ENCODE data around the gene HAGHL. TPM values are rescaled to one million over a fixed set of nuclear protein-coding genes. Genes with fewer than 3 reads are reported as not detected.
A peak's percentile ranks its signal among the peaks of the same experiment; 100 is the strongest.

HAGHL gene
- total and polyA plus RNA-seq, 9 donors: 2.6 to 25.7 (median 3.4) TPM; not detected in 1

- H3K27ac ChIP-seq: no peak overlapping the region
- peaks cover 15% of the 10 kb centered on the region for H3K4me1 ChIP-seq (ENCODE audit: insufficient read depth)
- H3K27me3 ChIP-seq: peaks cover 15% of the 10 kb centered on the region
- H3K36me3 ChIP-seq: no peaks in the 10 kb centered on the region
- no peaks in the 10 kb centered on the region for H3K9me3 ChIP-seq
- TF ChIP-seq POLR2A (IDR thresholded peaks at IDR 0.05): no peak
- TF ChIP-seq EP300 (IDR thresholded peaks at IDR 0.05): no peak
- no peak for TF ChIP-seq CTCF (IDR thresholded peaks at IDR 0.05)
- no peak for DNase-seq
- intact Hi-C loops (cut with DNase I): no loop called here
- 61 to 63% (median 63%) methylated on average over 17 to 23 of the region's 23 CpGs for WGBS, 3 donors
- no peak overlapping the region for H3K4me3 ChIP-seq
These were observed 1.3 kb upstream of the HAGHL start for GRCh38 chr16:725463-726187.

- H3K27ac ChIP-seq: no peak overlapping the region
- no peaks in the 10 kb centered on the region for H3K36me3 ChIP-seq
- peaks cover 15% of the 10 kb centered on the region for H3K27me3 ChIP-seq
- peaks cover 15% of the 10 kb centered on the region for H3K4me1 ChIP-seq (ENCODE audit: insufficient read depth)
- H3K9me3 ChIP-seq: no peaks in the 10 kb centered on the region
- H3K4me3 ChIP-seq: no peak overlapping the region
- TF ChIP-seq EP300 (IDR thresholded peaks at IDR 0.05) (no peak), POLR2A (IDR thresholded peaks at IDR 0.05) (no peak), CTCF (IDR thresholded peaks at IDR 0.05) (no peak)
- WGBS, 3 donors: 11 to 18% (median 14%) methylated on average over 6 to 9 of the region's 9 CpGs
- DNase-seq: no peak
- intact Hi-C loops (cut with DNase I): no loop called here
These were observed 793 bp upstream of the HAGHL start for GRCh38 chr16:726188-726437.

- no peaks in the 10 kb centered on the region for H3K36me3 ChIP-seq
- peaks cover 9% of the 10 kb centered on the region for H3K4me1 ChIP-seq (ENCODE audit: insufficient read depth)
- DNase-seq: no peak
- WGBS, 3 donors: 0 to 2% (median 1%) methylated on average over 28 to 61 of the region's 61 CpGs
- TF ChIP-seq POLR2A (IDR thresholded peaks at IDR 0.05) (no peak), CTCF (IDR thresholded peaks at IDR 0.05) (no peak), EP300 (IDR thresholded peaks at IDR 0.05) (no peak)
- H3K27ac ChIP-seq: no peak overlapping the region
- no peaks in the 10 kb centered on the region for H3K9me3 ChIP-seq
- peaks cover 15% of the 10 kb centered on the region for H3K27me3 ChIP-seq
- intact Hi-C loops (cut with DNase I): no loop called here
- peak overlapping the region; percentile 32 for H3K4me3 ChIP-seq
These were observed 528 bp downstream of the HAGHL start for GRCh38 chr16:727291-727977.

- Histone ChIP-seq H3K36me3 (no peaks in the 10 kb centered on the region), H3K27me3 (peaks cover 15% of the 10 kb centered on the region), H3K9me3 (no peaks in the 10 kb centered on the region), H3K27ac (no peak overlapping the region), H3K4me3 (peak overlapping the region; percentile 32), H3K4me1 (ENCODE audit: insufficient read depth) (peaks cover 9% of the 10 kb centered on the region)
- peak in 1 of 5 donors; percentile 41 for DNase-seq
- TF ChIP-seq POLR2A (IDR thresholded peaks at IDR 0.05) (no peak), EP300 (IDR thresholded peaks at IDR 0.05) (no peak), CTCF (IDR thresholded peaks at IDR 0.05) (no peak)
- WGBS, 3 donors: 0 to 2% (median 1%) methylated on average over 36 to 80 of the region's 80 CpGs
- intact Hi-C loops (cut with DNase I): no loop called here
These were observed 1.4 kb downstream of the HAGHL start for GRCh38 chr16:728131-728889.
